Aorta (tissue), 5 donors: ENCODE data around the gene C19orf73. TPM values are rescaled to one million over a fixed set of nuclear protein-coding genes. Genes with fewer than 3 reads are reported as not detected.
"Not testable (repeated sequence)": the region's sequence is repeated elsewhere in the genome, so short reads cannot be mapped to it uniquely, and the experiment has no call there.

Source experiments
- ATAC-seq: fragments of 200-7000 bp; cut with Tn5 transposase; one replicate; pipeline ENCODE4 v1.9.1; 2022; ENCODE audit warnings: moderate library complexity; ENCODE audit not compliant: low FRiP score
- DNase-seq, 2 donors: peaks; one replicate each; pipeline ENCODE4 v3.0.0-alpha.2; 2020
- H3K27ac ChIP-seq, 2 donors: one replicate each; pipeline ENCODE4 v1.5.1; 2013; ENCODE audit warnings: low read length in 2 of 2, mild to moderate bottlenecking in 2 of 2, moderate library complexity in 2 of 2, control low read depth in 1 of 2, inconsistent platforms in 1 of 2, low read depth in 1 of 2
- H3K27me3 ChIP-seq, 2 donors: one replicate each; pipeline ENCODE4 v1.6.1; 2013; ENCODE audit warnings: control low read depth in 1 of 2, low read length in 1 of 2, mild to moderate bottlenecking in 1 of 2, moderate library complexity in 1 of 2; ENCODE audit not compliant: insufficient read depth in 2 of 2, control insufficient read depth in 1 of 2
- H3K36me3 ChIP-seq, 2 donors: one replicate each; pipeline ENCODE4 v1.6.1; 2013; ENCODE audit warnings: control low read depth in 1 of 2, low read length in 1 of 2, mild to moderate bottlenecking in 1 of 2; ENCODE audit not compliant: insufficient read depth in 2 of 2, control insufficient read depth in 1 of 2
- H3K4me1 ChIP-seq, 2 donors: one replicate each; pipeline ENCODE4 v1.6.1; 2013; ENCODE audit warnings: low read length in 2 of 2, control low read depth in 1 of 2, mild to moderate bottlenecking in 1 of 2, moderate library complexity in 1 of 2; ENCODE audit not compliant: insufficient read depth in 2 of 2, control insufficient read depth in 1 of 2
- H3K4me3 ChIP-seq, 2 donors: one replicate each; pipeline ENCODE4 v1.5.1; 2013; ENCODE audit warnings: low read length in 2 of 2, control low read depth in 1 of 2, mild to moderate bottlenecking in 1 of 2
- H3K9me3 ChIP-seq: one replicate; pipeline ENCODE4 v1.6.1; 2013; ENCODE audit warnings: mild to moderate bottlenecking, low read length; ENCODE audit not compliant: control insufficient read depth
- WGBS, 2 donors: extraction: QIAGEN DNeasy Blood & Tissue Kit; methylation state at CpG; one replicate each; pipeline ENCODE4 v1.1.7; 2013; 5-methylcytosine and 5-hydroxymethylcytosine counted together
- intact Hi-C, 2 donors: fragments of 100-400 bp; cut with DNase I; formaldehyde crosslinking; loops; one replicate each; pipeline versions ENCODE4 v1.14.2 to v1.15.0; 2022
- polyA plus RNA-seq, 2 donors: library from polyadenylated mRNA; stranded (reverse); fragments of 200-250 nt; gene quantifications; one replicate each; pipeline ENCODE4 v1.2.3, GENCODE V29; 2013
- total RNA-seq, 2 donors: library from RNA; stranded (reverse); fragmentation: NEBNext Ultra II Directional; extraction: Animal tissue kit (Norgen Biotek cat#: 25700); gene quantifications; one replicate each; pipeline ENCODE4 v1.2.1, GENCODE V29; 2021
- donor health status: healthy with polysubstance abuse.
- donor health status: Bipolar disorder and iron deficiency.
- donor health status: DM: no; HTN: no; CAD: no.
- donor health status: DM: no; HTN: no; CAD: no.
- donor health status: DM: yes; HTN: yes; CAD: no.

The C19orf73 gene
- total and polyA plus RNA-seq, 4 donors, result 0.49 to 5.4 (median 0.86) TPM

GRCh38 chr19:49091391-49092038, 27.4 kb downstream of the C19orf73 start:
- intact Hi-C loops, result loop anchor here in 1 of 2 donors (5.0 to 10.0 kb wide), 2 partner anchors 53 to 106 kb away; no protein-coding TSS in a partner anchor
- Histone ChIP-seq H3K36me3 (peaks cover 8 to 9% of the 10 kb centered on the region in 2 donors), H3K4me1 (no peaks in the 10 kb centered on the region), H3K9me3 (no peaks in the 10 kb centered on the region), H3K27me3 (no peaks in the 10 kb centered on the region), H3K27ac (no peak overlapping the region), H3K4me3 (no peak overlapping the region)
- no peak for ATAC-seq
- 91 to 93% methylated on average over 17 of the region's 17 CpGs for WGBS, 2 donors
- no peak for DNase-seq

DNA sequence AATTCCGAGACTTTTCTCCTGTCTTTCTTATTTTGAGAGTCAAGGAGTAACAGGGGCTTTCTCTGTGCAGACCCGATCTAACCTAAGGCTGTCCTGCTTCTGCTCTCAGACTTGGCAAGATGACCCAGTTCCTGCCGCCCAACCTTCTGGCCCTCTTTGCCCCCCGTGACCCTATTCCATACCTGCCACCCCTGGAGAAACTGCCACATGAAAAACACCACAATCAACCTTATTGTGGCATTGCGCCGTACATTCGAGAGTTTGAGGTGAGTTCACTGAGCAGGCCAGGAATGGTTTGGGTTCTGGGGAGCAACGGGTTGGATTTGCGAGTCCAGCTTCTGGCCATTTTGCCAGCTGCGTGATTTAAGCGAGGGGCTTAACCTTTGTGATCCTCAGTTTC, 32.6 kb downstream of the C19orf73 start:
- no peaks in the 10 kb centered on the region for H3K4me1 ChIP-seq
- 54 to 58% methylated on average over 11 of the region's 11 CpGs for WGBS, 2 donors
- H3K36me3 ChIP-seq, result peaks cover 4 to 8% of the 10 kb centered on the region in 2 donors
- H3K4me3 ChIP-seq, result peak overlapping the region; percentile 24 to 65
- DNase-seq (no peak), ATAC-seq (no peak)
- H3K9me3 ChIP-seq, result no peaks in the 10 kb centered on the region
- H3K27ac ChIP-seq, result no peak overlapping the region
- intact Hi-C loops, result no loop called here
- H3K27me3 ChIP-seq, result no peaks in the 10 kb centered on the region

DNA sequence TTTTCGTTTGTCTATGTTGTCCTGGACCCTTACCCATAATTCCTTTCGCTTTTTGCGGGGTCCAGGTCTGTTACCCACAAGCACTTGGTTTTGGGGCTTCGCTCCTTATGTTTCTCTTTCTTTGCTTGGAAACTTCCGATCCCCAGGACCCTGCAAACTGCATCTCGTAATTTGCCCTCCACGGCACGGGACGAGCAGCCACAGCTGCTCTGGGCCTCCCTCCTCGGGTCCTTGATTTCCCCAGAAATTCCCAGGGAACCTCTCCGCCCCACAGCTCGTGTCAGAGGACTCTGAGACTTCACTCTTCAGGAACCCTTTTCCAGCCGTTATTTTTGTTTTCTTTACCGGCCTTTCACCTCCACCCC, 33.1 kb downstream of the C19orf73 start:
- no peak for ATAC-seq
- WGBS, 2 donors, result 0 to 2% methylated on average over 14 of the region's 14 CpGs
- H3K36me3 ChIP-seq, result peaks cover 4 to 8% of the 10 kb centered on the region in 2 donors

GRCh38 chr19:49085020-49085867, 33.7 kb downstream of the C19orf73 start, which contains the start of gene SNRNP70:
Gene SNRNP70, plus strand, starts transcription at chr19:49085451. Its CDS starts 964 bp downstream, at chr19:49086415.
- 0 to 1% methylated on average over 57 to 89 of the region's 89 CpGs for WGBS, 2 donors
- Histone ChIP-seq H3K27ac (peak within 1 kb of the TSS in 1 of 2 donors; percentile 58), H3K27me3 (no peaks in the 10 kb centered on the region), H3K9me3 (no peaks in the 10 kb centered on the region), H3K4me1 (no peaks in the 10 kb centered on the region), H3K36me3 (peaks cover 2 to 3% of the 10 kb centered on the region in 2 donors), H3K4me3 (peak within 1 kb of the TSS; percentile 24 to 65)
- intact Hi-C loops, result no loop called here
- DNase-seq (peak; percentile 100), ATAC-seq (peak; percentile 99)

More for the DNA sequence above, 33.1 kb downstream of the C19orf73 start:
- DNase-seq, result no peak
- Histone ChIP-seq H3K27ac (peak overlapping the region in 1 of 2 donors; percentile 18), H3K9me3 (no peaks in the 10 kb centered on the region), H3K4me3 (peak overlapping the region; percentile 24 to 65), H3K4me1 (no peaks in the 10 kb centered on the region), H3K27me3 (no peaks in the 10 kb centered on the region)
- intact Hi-C loops, result no loop called here

- no peaks in the 10 kb centered on the region for H3K27me3 ChIP-seq
- H3K4me1 ChIP-seq, result no peaks in the 10 kb centered on the region
- H3K4me3 ChIP-seq, result no peak overlapping the region
- DNase-seq, result no peak
- no peaks in the 10 kb centered on the region for H3K9me3 ChIP-seq
- whole genome bisulfite sequencing, 2 donors, result 67 to 70% methylated on average over 26 of the region's 26 CpGs
- intact Hi-C loops, result no loop called here
- peaks cover 2% of the 10 kb centered on the region in 2 donors for H3K36me3 ChIP-seq
- no peak for ATAC-seq
- H3K27ac ChIP-seq, result peak overlapping the region in 1 of 2 donors; percentile 58
Observed at GRCh38 chr19:49084206-49085019, 34.5 kb downstream of the C19orf73 start.

DNA sequence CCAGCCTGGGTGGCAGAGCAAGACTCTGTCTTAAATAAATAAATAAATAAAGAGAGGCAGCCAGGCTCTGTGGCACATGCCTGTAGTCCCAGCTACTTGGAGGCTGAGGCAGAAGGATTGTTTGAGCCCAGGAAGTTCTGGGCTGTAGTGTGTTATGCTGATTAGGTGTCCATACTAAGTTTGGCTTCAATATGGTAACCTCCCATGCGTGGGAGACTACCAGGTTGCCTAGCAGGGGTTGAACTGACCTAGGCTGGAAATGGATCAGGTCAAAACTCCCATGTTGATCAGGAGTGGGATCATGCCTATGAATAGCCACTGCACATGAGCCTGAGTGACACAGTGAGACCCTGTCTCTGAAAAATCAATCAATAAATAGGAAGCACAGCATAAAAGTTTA, 37.7 kb downstream of the C19orf73 start:
- Histone ChIP-seq H3K27me3 (no peaks in the 10 kb centered on the region), H3K4me3 (no peak overlapping the region), H3K27ac (no peak overlapping the region), H3K4me1 (no peaks in the 10 kb centered on the region), H3K36me3 (no peaks in the 10 kb centered on the region), H3K9me3 (no peaks in the 10 kb centered on the region)
- ATAC-seq (no peak), DNase-seq (no peak)
- intact Hi-C loops, result no loop called here
- WGBS, 2 donors, result 77 to 84% methylated on average over 1 of the region's 1 CpG

DNA sequence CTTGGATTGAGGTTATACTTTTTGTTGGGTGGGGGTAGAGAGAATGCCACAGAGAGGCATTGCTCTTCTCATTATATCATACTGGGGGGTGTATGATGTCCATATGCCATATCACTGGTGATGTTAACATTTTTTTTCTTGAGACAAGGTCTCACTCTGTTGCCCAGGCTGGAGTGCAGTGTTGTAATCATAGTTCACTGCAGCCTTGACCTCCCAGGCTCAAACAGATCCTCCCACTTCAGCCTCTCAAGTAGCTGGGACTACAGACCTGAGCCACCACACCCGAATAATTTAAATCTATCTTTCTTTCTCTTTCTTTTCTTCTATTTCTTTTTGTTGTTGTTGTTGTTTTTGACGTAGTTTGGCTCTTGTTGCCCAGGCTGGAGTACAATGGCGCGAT, 38.6 kb downstream of the C19orf73 start:
- Histone ChIP-seq H3K4me1 (no peaks in the 10 kb centered on the region), H3K4me3 (no peak overlapping the region), H3K9me3 (no peaks in the 10 kb centered on the region), H3K36me3 (no peaks in the 10 kb centered on the region), H3K27ac (no peak overlapping the region), H3K27me3 (no peaks in the 10 kb centered on the region)
- intact Hi-C loops, result no loop called here
- ATAC-seq (no peak), DNase-seq (no peak)
- WGBS, 2 donors, result 77 to 90% methylated on average over 4 of the region's 4 CpGs

GRCh38 chr19:49074869-49075268, 44.1 kb downstream of the C19orf73 start:
- H3K27ac ChIP-seq, H3K4me1 ChIP-seq, ATAC-seq, H3K36me3 ChIP-seq, H3K9me3 ChIP-seq, H3K27me3 ChIP-seq, intact Hi-C loops, H3K4me3 ChIP-seq: not testable (repeated sequence)
- 13 to 15% methylated on average over 7 to 8 of the region's 9 CpGs for WGBS, 2 donors
- DNase-seq, result peak; percentile 85 to 89
